Panc1 (cell line): Measurements from ENCODE around the gene PTGIR. TPM values are rescaled to one million over a fixed set of nuclear protein-coding genes. Genes with fewer than 3 reads are reported as not detected.
A peak's percentile ranks its signal among the peaks of the same experiment; 100 is the strongest.

ENCODE experiments used
- ATAC-seq: fragments of 200-7000 bp; cut with Tn5 transposase; 2 replicates; pipeline ENCODE4 v1.9.1; 2020; ENCODE audit warnings: mild to moderate bottlenecking, moderate library complexity
- BruUV-seq: library from RNA; stranded (reverse); fragments of 400-500 nt; replicated peaks from 2 replicates; lab custom pipeline; 2021; lab: Mats Ljungman, UMichigan
- CTCF ChIA-PET: fragments of 300-600 bp; sonication (Branson Sonifier 250); formaldehyde crosslinking; loops from one replicate; lab custom pipeline; 2022; ENCODE audit warnings: antibody characterized with exemption; lab: Charles Lee
- POLR2A ChIA-PET: fragments of 300-600 bp; sonication (Branson Sonifier 250); formaldehyde crosslinking; loops from one replicate; lab custom pipeline; 2022; ENCODE audit warnings: antibody characterized with exemption; lab: Charles Lee
- DNase-seq: peaks from one replicate; pipeline ENCODE4 v3.0.0-alpha.2; 2010; ENCODE audit warnings: low read depth, low spot score
- H3K27ac ChIP-seq: 2 replicates; pipeline ENCODE4 v1.5.1; 2011; ENCODE audit warnings: mild to moderate bottlenecking, low read length, inconsistent platforms
- H3K27me3 ChIP-seq: fragments of 200-500 bp; sonication (Bioruptor generic); 2 replicates; pipeline ENCODE4 v1.6.0; 2014; ENCODE audit warnings: low read length, inconsistent platforms; ENCODE audit not compliant: control insufficient read depth, insufficient read depth
- H3K36me3 ChIP-seq: fragments of 200-500 bp; sonication (Bioruptor generic); 2 replicates; pipeline ENCODE4 v1.5.1; 2014; ENCODE audit warnings: inconsistent platforms, mild to moderate bottlenecking, low read length, moderate library complexity; ENCODE audit not compliant: control insufficient read depth, insufficient read depth
- H3K4me1 ChIP-seq: 2 replicates; pipeline ENCODE4 v1.5.1; 2011; ENCODE audit warnings: inconsistent platforms, mild to moderate bottlenecking, low read length, moderate library complexity; ENCODE audit not compliant: control insufficient read depth, insufficient read depth
- H3K4me3 ChIP-seq, 2 experiments: 2 replicates each; pipeline ENCODE4 v1.5.1; 2011 to 2012; ENCODE audit warnings: low read depth in 2 of 2, low read length in 2 of 2, mild to moderate bottlenecking in 2 of 2, inconsistent platforms in 1 of 2, moderate library complexity in 1 of 2
- H3K9me3 ChIP-seq: fragments of 200-500 bp; sonication (Bioruptor generic); 2 replicates; pipeline ENCODE4 v1.5.1; 2014; ENCODE audit warnings: low read depth, mild to moderate bottlenecking, inconsistent platforms, low read length, moderate library complexity; ENCODE audit not compliant: control insufficient read depth, insufficient read depth
- CTCF ChIP-seq: fragments of 450-650 bp; IDR thresholded peaks from 2 replicates; pipeline ENCODE4 v1.5.1; 2017; ENCODE audit warnings: mild to moderate bottlenecking
- POLR2AphosphoS5 ChIP-seq: IDR thresholded peaks from 2 replicates; pipeline ENCODE4 v1.6.1; 2012; ENCODE audit warnings: mild to moderate bottlenecking, low read depth, low read length, moderate library complexity
- REST ChIP-seq, 2 experiments: IDR thresholded peaks; 2 replicates each; pipeline ENCODE4 v1.6.1; 2011 to 2012; ENCODE audit warnings: low read depth in 2 of 2, control low read depth in 1 of 2, low read length in 1 of 2, mild to moderate bottlenecking in 1 of 2, moderate library complexity in 1 of 2; ENCODE audit not compliant: insufficient read depth in 1 of 2
- SIN3A ChIP-seq: IDR thresholded peaks from 2 replicates; pipeline ENCODE4 v1.6.1; 2012; ENCODE audit warnings: low read depth, mild to moderate bottlenecking, low read length, moderate library complexity, borderline replicate concordance; ENCODE audit not compliant: insufficient read depth
- TCF7L2 ChIP-seq: IDR thresholded peaks from 2 replicates; pipeline ENCODE4 v1.6.1; 2011; ENCODE audit warnings: mild to moderate bottlenecking, low read depth, low read length, inconsistent platforms
- in situ Hi-C: cut with HindIII; loops from 2 replicates; pipeline ENCODE4 v1.10.0; 2016; ENCODE audit warnings: low sequenced_read_pairs, low pct_unique_long_range_greater_than_20kb
- intact Hi-C: fragments of 100-400 bp; cut with micrococcal nuclease; formaldehyde crosslinking; loops from one replicate; pipeline ENCODE4 v1.10.0; 2022; ENCODE audit not compliant: unreplicated experiment
- total RNA-seq: library from RNA; stranded (reverse); gene quantifications from one replicate; pipeline ENCODE4 v1.2.1, GENCODE V29; 2021; ENCODE audit not compliant: unreplicated experiment

Gene PTGIR
- total RNA-seq, 1 experiment from 2014 or later, result 0.08 TPM

GRCh38 chr19:46634045-46634655, 9.3 kb upstream of the PTGIR start:
- no TSS peak for BruUV-seq
- TF ChIP-seq TCF7L2 (no peak), CTCF (no peak)
- Histone ChIP-seq H3K9me3 (no peaks in the 10 kb centered on the region), H3K4me1 (no peaks in the 10 kb centered on the region), H3K27me3 (no peaks in the 10 kb centered on the region), H3K36me3 (no peaks in the 10 kb centered on the region), H3K27ac (no peak overlapping the region), H3K4me3 (peak overlapping the region; percentile 33 to 63)
- intact Hi-C loops (no loop called here), in situ Hi-C loops (no loop called here)
- POLR2A ChIA-PET, result no interaction called here
- DNase-seq (no peak), ATAC-seq (peak; percentile 77)
- CTCF ChIA-PET, result interaction anchor here (0.6 kb wide), 1 partner anchor 12 kb away, joined by 5 read pairs; no protein-coding TSS in a partner anchor

- intact Hi-C loops, result no loop called here
- no TSS peak for BruUV-seq
- POLR2A ChIA-PET, result no interaction called here
Observed at GRCh38 chr19:46633130-46633529, 8.2 kb upstream of the PTGIR start.

More at GRCh38 chr19:46633130-46633529, 8.2 kb upstream of the PTGIR start:
- DNase-seq (no peak), ATAC-seq (no peak)
- CTCF ChIA-PET, result no interaction called here
- Histone ChIP-seq H3K36me3 (no peaks in the 10 kb centered on the region), H3K27ac (no peak overlapping the region), H3K4me3 (no peak overlapping the region), H3K9me3 (no peaks in the 10 kb centered on the region), H3K27me3 (no peaks in the 10 kb centered on the region), H3K4me1 (no peaks in the 10 kb centered on the region)
- TF ChIP-seq SIN3A (no peak), POLR2AphosphoS5 (no peak), TCF7L2 (no peak), REST (IDR thresholded peaks at IDR 0.05; ENCODE audit: insufficient read depth in 1 of 2, low read depth in 2 of 2, low read length in 1 of 2) (no peak), CTCF (no peak)
- in situ Hi-C loops, result no loop called here
